ENCODE measurements around the gene MYL5. TPM values are rescaled to one million over a fixed set of nuclear protein-coding genes. Genes with fewer than 3 reads are reported as not detected.

Gene MYL5
- total and polyA plus RNA-seq, 10 of the 15 experiments (the other 5 are each of a cell fraction or from before 2014, with no cell fraction given), result 1.2 to 13.8 (median 7.1) TPM

- peak overlapping the region; percentile 96 for H3K4me2 ChIP-seq (ENCODE audit: control insufficient read depth, insufficient read depth)
- no peaks in the 10 kb centered on the region for H4K20me1 ChIP-seq (ENCODE audit: control insufficient read depth, insufficient read depth)
- no peaks in the 10 kb centered on the region for H3K9me3 ChIP-seq (replicated peaks; ENCODE audit: control insufficient read depth, insufficient read depth, low read length)
- peak; percentile 23 for FAIRE-seq
- H3K79me2 ChIP-seq (ENCODE audit: control insufficient read depth, insufficient read depth, low read length), result peaks cover 24% of the 10 kb centered on the region
- peaks cover 6 to 7% of the 10 kb centered on the region in 2 experiments for H3K36me3 ChIP-seq (ENCODE audit: control insufficient read depth in 2 of 2, insufficient read depth in 2 of 2, low read length in 1 of 2)
- no peaks in the 10 kb centered on the region for H3K27me3 ChIP-seq (replicated peaks in 1 of 2; ENCODE audit: control insufficient read depth in 2 of 2, insufficient read depth in 2 of 2, low read length in 1 of 2)
- peaks cover 31% of the 10 kb centered on the region for H3K4me1 ChIP-seq (ENCODE audit: control insufficient read depth, insufficient read depth, low read length)
- WGBS (ENCODE audit: insufficient coverage, insufficient replicate concordance, low lambda C conversion rate, missing lambda C conversion rate), result 31% methylated on average over 26 of the region's 26 CpGs
- BruUV-seq (replicated peaks), result no TSS peak
- H3K9ac ChIP-seq (ENCODE audit: control insufficient read depth, insufficient read depth, low read length), result peak overlapping the region; percentile 95
- POLR2A ChIA-PET, result interaction anchor here (0.9 to 2.6 kb wide), 6 partner anchors 11 to 107 kb away, joined by 3 to 14 read pairs (median 7); no protein-coding TSS in a partner anchor
- SMC1A ChIA-PET (ENCODE audit: uncharacterized antibody, unreplicated experiment), result interaction anchor here (1.3 to 1.5 kb wide), 2 partner anchors 24 to 105 kb away, joined by 3 read pairs; no protein-coding TSS in a partner anchor
- RAD21 ChIA-PET (ENCODE audit: unreplicated experiment), result interaction anchor here (0.7 to 1.8 kb wide), 6 partner anchors 11 to 312 kb away, joined by 3 to 7 read pairs (median 4); partner anchors contain the start of gene IDUA
- CTCF ChIA-PET, result interaction anchor here (0.6 to 2.3 kb wide), 9 partner anchors 9 to 346 kb away, joined by 3 to 8 read pairs (median 4); partner anchors contain the start of gene IDUA
- intact Hi-C loops (cut with micrococcal nuclease; ENCODE audit: unreplicated experiment) (loop anchor here (2.0 to 10.0 kb wide), 4 partner anchors 24 to 430 kb away; partner anchors contain the start of genes GAK and TMEM175), in situ Hi-C loops (cut with MboI) (no loop called here)
- ATAC-seq, result peak; percentile 22
- no peak for DNase-seq (ENCODE audit: low read depth, low spot score)
- peak overlapping the region; percentile 49; the same call in 1 of the 2 replicates for H2AFZ ChIP-seq (ENCODE audit: control insufficient read depth, low read depth, low read length)
- peak overlapping the region; percentile 92 for H3K27ac ChIP-seq (ENCODE audit: control insufficient read depth, insufficient read depth)
- H3K4me3 ChIP-seq, result peak overlapping the region; percentile 85
- TF ChIP-seq YY1 (IDR thresholded peaks at IDR 0.05; ENCODE audit: low read depth, low read length), result 0 out of 2 replicates have a peak, but pooled peaks have one; percentile 35
- 0 out of 2 replicates have a peak, but pooled peaks have one; percentile 35 for TF ChIP-seq SIN3A (IDR thresholded peaks at IDR 0.05; ENCODE audit: low read depth, low read length)
- no peak for TF ChIP-seq E2F8 (IDR thresholded peaks at IDR 0.05; ENCODE audit: low read depth, partially characterized antibody)
- TF ChIP-seq MLLT1 (IDR thresholded peaks at IDR 0.05), result peak; percentile 99
- no peak for TF ChIP-seq CUX1 (IDR thresholded peaks at IDR 0.05; ENCODE audit: insufficient replicate concordance, low read depth, low read length)
- TF ChIP-seq ZBTB40 (IDR thresholded peaks at IDR 0.05; ENCODE audit: borderline replicate concordance), result peak; percentile 63
Observed at GRCh38 chr4:675036-675882, 917 bp downstream of the MYL5 start.

Data from GM12878 (cell line).